OCI-M2 (cell line): ENCODE results near the gene ZNF786.
A peak's percentile ranks its signal among the peaks of the same experiment; 100 is the strongest.
"Not testable (repeated sequence)": the region's sequence is repeated elsewhere in the genome, so short reads cannot be mapped to it uniquely, and the experiment has no call there.

Experiments used
- DNase-seq: peaks from one replicate; lab custom pipeline; 2025; ENCODE audit not compliant: unreplicated experiment; lab: John Stamatoyannopoulos, UW

ZNF786 gene

DNA sequence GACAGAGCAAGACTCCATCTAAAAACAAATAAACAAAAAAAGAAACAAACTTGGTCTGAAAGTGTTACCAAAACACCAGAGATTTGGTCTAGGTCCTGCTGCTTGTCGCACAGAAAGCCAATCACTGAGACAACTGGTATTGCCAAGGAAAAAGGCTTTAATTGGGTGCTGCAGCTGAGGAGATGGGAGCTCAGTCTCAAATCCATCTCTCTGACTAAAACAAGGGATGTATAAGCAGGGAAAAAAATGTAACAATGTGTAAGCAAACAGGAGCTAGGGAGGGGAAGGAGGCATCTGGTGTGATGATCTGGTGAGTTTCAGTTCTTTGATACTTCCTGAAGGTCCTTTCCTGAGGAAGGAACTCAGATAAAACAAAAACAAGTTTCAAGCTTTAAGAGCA is 53.8 kb downstream of the ZNF786 start:
- no peak for DNase-seq

- DNase-seq: no peak
Measured at GRCh38 chr7:149031353-149031910, 59.1 kb downstream of the ZNF786 start.

DNA sequence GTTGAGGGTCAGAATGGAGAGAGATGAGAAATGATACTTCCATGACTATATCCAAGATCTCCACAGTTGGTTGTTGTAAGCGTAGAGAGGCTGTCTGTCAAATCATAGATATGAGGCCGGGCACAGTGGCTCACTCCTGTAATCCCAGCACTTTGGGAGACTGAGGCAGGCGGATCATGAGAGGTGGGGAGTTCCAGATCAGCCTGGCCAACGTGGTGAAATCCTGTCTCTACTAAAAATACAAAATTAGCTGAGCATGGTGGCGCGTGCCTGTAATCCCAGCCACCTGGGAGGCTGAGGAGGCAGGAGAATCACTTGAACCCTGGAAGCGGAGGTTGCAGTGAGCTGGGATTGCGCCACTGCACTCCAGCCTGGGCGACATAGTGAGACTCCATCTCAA is 60.1 kb downstream of the ZNF786 start:
- DNase-seq: not testable (repeated sequence)

- DNase-seq: peak; percentile 95
Measured at GRCh38 chr7:149028346-149029109, 62.0 kb downstream of the ZNF786 start, which contains the start of gene PDIA4. Gene PDIA4, minus strand, starts transcription at chr7:149028505. Its CDS starts 97 bp downstream, at chr7:149028408.

DNA sequence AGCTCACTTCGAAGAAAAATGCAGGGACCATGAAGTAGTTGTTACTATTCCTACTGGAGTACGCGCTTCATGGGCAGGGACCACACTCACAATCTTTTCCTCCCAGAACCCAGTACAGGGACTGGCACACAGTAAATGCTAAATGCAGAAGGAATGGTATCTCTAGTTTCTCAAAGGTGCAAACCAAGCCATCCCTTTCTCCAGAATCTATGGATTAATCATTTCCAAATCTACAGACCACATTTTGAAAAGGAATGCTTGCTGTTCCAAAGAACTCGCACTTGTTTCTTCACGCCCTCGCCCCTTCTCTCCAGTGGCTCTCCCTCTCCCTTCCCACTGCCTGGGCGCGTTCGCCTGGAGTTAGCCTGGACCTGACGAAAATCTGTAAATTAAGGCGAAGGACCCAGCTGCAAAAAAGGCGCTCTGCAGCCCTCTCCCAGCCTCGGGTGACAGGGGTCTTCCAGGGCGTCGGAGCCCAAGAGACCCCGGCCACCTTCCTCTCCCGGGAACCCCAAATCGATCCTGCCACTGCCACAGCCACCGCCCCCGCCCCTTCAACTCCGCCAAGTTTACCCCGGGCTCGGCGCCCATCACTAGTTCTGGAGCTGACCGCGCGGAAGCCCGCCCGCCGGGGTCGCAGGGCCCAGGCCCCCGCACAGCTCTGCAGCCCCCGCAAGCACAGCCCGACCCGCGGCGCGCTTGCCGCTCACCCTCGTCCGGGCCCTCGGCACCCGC is 62.7 kb downstream of the ZNF786 start:
- DNase-seq: no peak

- no peak for DNase-seq
Measured at GRCh38 chr7:149027055-149027454, 63.5 kb downstream of the ZNF786 start.

- DNase-seq: no peak
Measured at GRCh38 chr7:149023662-149024061, 66.9 kb downstream of the ZNF786 start.

GRCh38 chr7:149022756-149023360 is 67.7 kb downstream of the ZNF786 start:
- no peak for DNase-seq

DNA sequence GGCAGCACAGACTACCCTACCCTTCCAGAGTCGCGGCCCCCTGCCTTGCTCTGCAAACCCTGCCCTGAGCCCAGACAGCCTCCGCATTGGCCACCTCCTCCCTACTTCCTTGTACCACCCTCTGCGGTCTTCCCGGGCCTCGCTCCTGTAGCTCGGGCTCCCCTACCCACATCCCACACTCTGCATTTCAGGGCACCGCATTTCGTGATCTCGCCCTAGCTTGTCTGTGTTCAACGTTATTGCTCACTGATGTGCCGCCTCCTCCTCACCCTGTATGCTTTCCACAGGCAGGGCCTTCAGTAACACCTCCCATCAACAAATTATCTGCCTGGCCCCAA is 68.8 kb downstream of the ZNF786 start:
- no peak for DNase-seq

DNA sequence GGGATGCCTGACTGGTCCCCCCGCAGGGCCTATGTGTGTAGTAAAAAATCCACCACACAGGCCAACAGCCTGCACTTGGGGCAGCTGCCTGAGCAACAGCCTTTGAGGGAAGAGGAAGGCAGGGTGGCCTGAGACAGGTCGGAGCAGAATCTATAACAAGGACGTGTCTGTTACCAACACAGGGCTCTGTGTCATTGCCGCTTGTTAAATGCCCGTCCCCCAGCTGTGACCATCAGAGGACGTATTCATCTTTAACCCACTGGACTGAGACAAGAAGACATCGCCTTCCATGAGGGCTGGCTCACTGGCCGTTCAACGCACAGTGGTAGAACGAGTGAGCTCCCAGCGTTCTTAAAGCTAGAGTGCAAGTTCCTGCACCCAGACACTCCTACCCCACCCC is 70.0 kb downstream of the ZNF786 start:
- no peak for DNase-seq
